SK-N-SH (cell line): ENCODE results near the gene TTC23L. TPM values are rescaled to one million over a fixed set of nuclear protein-coding genes. Genes with fewer than 3 reads are reported as not detected.

Source experiments
- CTCF ChIA-PET: fragments of 300-600, 350-600 bp; formaldehyde crosslinking; extraction: SDS; loops from one replicate; lab custom pipeline; 2021; lab: Yijun Ruan, JAX
- POLR2A ChIA-PET: fragments of 350-600 bp; sonication (Branson Sonifier 250); formaldehyde crosslinking; extraction: SDS; loops from one replicate; lab custom pipeline; 2020; ENCODE audit warnings: antibody characterized with exemption, inconsistent platforms; lab: Yijun Ruan, JAX
- DNase-seq: peaks from one replicate; pipeline ENCODE4 v3.0.0; 2012
- H2AFZ ChIP-seq: fragments of 200-600 bp; sonication (generic); 2 replicates; pipeline ENCODE4 v1.8.1; 2016; ENCODE audit warnings: antibody characterized with exemption, mild to moderate bottlenecking, low read depth
- H3F3A ChIP-seq: fragments of 200-600 bp; sonication (generic); replicated peaks from 2 replicates; pipeline ENCODE3; 2016; ENCODE audit warnings: antibody characterized with exemption, mild to moderate bottlenecking; ENCODE audit not compliant: insufficient read depth
- H3K27ac ChIP-seq, 2 experiments: fragments of 200-500 bp in 1 of 2; fragments of 200-600 bp in 1 of 2; sonication (Bioruptor generic) in 1 of 2; sonication (generic), shearing (Covaris generic) in 1 of 2; 2 replicates each; pipeline versions ENCODE4 v1.5.1 to v1.6.1; 2014 to 2016; ENCODE audit warnings: low read depth in 2 of 2, inconsistent platforms in 1 of 2, low read length in 1 of 2, mild to moderate bottlenecking in 1 of 2, mixed read lengths in 1 of 2
- H3K27me3 ChIP-seq: fragments of 200-600 bp; sonication (generic), shearing (Covaris generic); 2 replicates; pipeline ENCODE4 v1.6.1; 2016; ENCODE audit warnings: mixed run types; ENCODE audit not compliant: insufficient read depth
- H3K36me3 ChIP-seq, 2 experiments: fragments of 200-500 bp in 1 of 2; fragments of 200-600 bp in 1 of 2; sonication (Bioruptor generic) in 1 of 2; sonication (generic) in 1 of 2; replicated peaks in 1 of 2; 2 replicates each; pipeline versions ENCODE3 to v1.5.1; 2014 to 2016; ENCODE audit warnings: low read length in 1 of 2, mild to moderate bottlenecking in 1 of 2; ENCODE audit not compliant: insufficient read depth in 2 of 2, control insufficient read depth in 1 of 2
- H3K4me1 ChIP-seq, 2 experiments: fragments of 200-500 bp in 1 of 2; fragments of 200-600 bp in 1 of 2; sonication (Bioruptor generic) in 1 of 2; sonication (generic), shearing (Covaris generic) in 1 of 2; 2 replicates each; pipeline versions ENCODE4 v1.5.1 to v1.6.1; 2014 to 2016; ENCODE audit warnings: low read depth in 1 of 2, low read length in 1 of 2, mixed run types in 1 of 2; ENCODE audit not compliant: insufficient read depth in 2 of 2, control insufficient read depth in 1 of 2
- H3K4me2 ChIP-seq: fragments of 200-600 bp; sonication (generic), shearing (Covaris generic); 2 replicates; pipeline ENCODE4 v1.6.1; 2017; ENCODE audit warnings: mixed run types
- H3K4me3 ChIP-seq, 2 experiments: fragments of 200-500 bp in 1 of 2; fragments of 200-600 bp in 1 of 2; sonication (Bioruptor generic) in 1 of 2; sonication (generic), shearing (Covaris generic) in 1 of 2; 2 replicates each; pipeline versions ENCODE4 v1.5.1 to v1.8.1; 2014 to 2016; ENCODE audit warnings: low read depth in 2 of 2, inconsistent platforms in 1 of 2, low read length in 1 of 2, mild to moderate bottlenecking in 1 of 2, mixed read lengths in 1 of 2, moderate library complexity in 1 of 2
- H3K79me2 ChIP-seq: fragments of 200-600 bp; sonication (generic); 2 replicates; pipeline ENCODE4 v1.8.1; 2017; ENCODE audit warnings: mild to moderate bottlenecking; ENCODE audit not compliant: insufficient read depth
- H3K9ac ChIP-seq: fragments of 200-600 bp; sonication (generic); 2 replicates; pipeline ENCODE4 v1.6.1; 2017; ENCODE audit warnings: mixed run types
- H3K9me2 ChIP-seq: fragments of 200-600 bp; sonication (generic); 2 replicates; pipeline ENCODE4 v1.6.1; 2017; ENCODE audit warnings: mixed run types
- H3K9me3 ChIP-seq: fragments of 200-600 bp; sonication (generic); 2 replicates; pipeline ENCODE4 v1.6.1; 2017; ENCODE audit warnings: mixed run types, mild to moderate bottlenecking, moderate library complexity
- H4K20me1 ChIP-seq: fragments of 200-600 bp; sonication (generic); 2 replicates; pipeline ENCODE4 v1.6.1; 2017; ENCODE audit warnings: mild to moderate bottlenecking, mixed run types; ENCODE audit not compliant: insufficient read depth
- EP300 ChIP-seq, 2 experiments: IDR thresholded peaks; 2 replicates each; pipeline versions ENCODE4 v1.4.0 to v1.6.1; 2012; ENCODE audit warnings: borderline replicate concordance in 1 of 2, low read depth in 1 of 2, low read length in 1 of 2
- FOSL2 ChIP-seq: IDR thresholded peaks from 2 replicates; pipeline ENCODE4 v1.4.0; 2012; ENCODE audit warnings: low read depth, mild to moderate bottlenecking, moderate library complexity, borderline replicate concordance
- JUND ChIP-seq: IDR thresholded peaks from 2 replicates; pipeline ENCODE4 v1.4.0; 2012
- MXI1 ChIP-seq: IDR thresholded peaks from 2 replicates; pipeline ENCODE4 v1.6.1; 2012; ENCODE audit warnings: mild to moderate bottlenecking, low read depth, low read length, improper control_type of control experiment
- NFIC ChIP-seq: IDR thresholded peaks from 2 replicates; pipeline ENCODE4 v1.4.0; 2012; ENCODE audit warnings: borderline replicate concordance
- NRF1 ChIP-seq: IDR thresholded peaks from 2 replicates; pipeline ENCODE4 v1.6.1; 2012; ENCODE audit warnings: low read depth, mild to moderate bottlenecking, low read length
- PBX3 ChIP-seq: IDR thresholded peaks from 2 replicates; pipeline ENCODE4; 2012
- POLR2AphosphoS5 ChIP-seq: IDR thresholded peaks from 2 replicates; pipeline ENCODE4 v1.6.1; 2012; ENCODE audit warnings: low read depth, low read length
- RXRA ChIP-seq: IDR thresholded peaks from 2 replicates; pipeline ENCODE4 v1.4.0; 2012; ENCODE audit warnings: low read depth, mild to moderate bottlenecking, borderline replicate concordance
- SIN3A ChIP-seq: IDR thresholded peaks from 2 replicates; pipeline ENCODE4 v1.6.1; 2012; ENCODE audit warnings: low read depth, mild to moderate bottlenecking, low read length, moderate library complexity, borderline replicate concordance
- TCF12 ChIP-seq: IDR thresholded peaks from 2 replicates; pipeline ENCODE4 v1.4.0; 2012
- WGBS: methylation state at CpG from one replicate; pipeline ENCODE4 v1.1.6; 2017; ENCODE audit warnings: low lambda C conversion rate; 5-methylcytosine and 5-hydroxymethylcytosine counted together
- polyA plus RNA-seq, 3 experiments: library from polyadenylated mRNA; depleted of rRNA; stranded (reverse); fragments of >200 nt; gene quantifications; 2 replicates each; pipeline ENCODE4 v1.2.3, GENCODE V29; 2012

Gene TTC23L
- polyA plus RNA-seq, 1 of the 3 experiments (the other 2 are of a cell fraction), result 0.49 TPM

GRCh38 chr5:34889394-34889793 is 50.4 kb downstream of the TTC23L start:
- Histone ChIP-seq H3K9me2 (no peaks in the 10 kb centered on the region), H3F3A (peaks cover 4% of the 10 kb centered on the region), H3K4me2 (no peak overlapping the region), H3K27ac (no peak overlapping the region), H3K4me1 (peaks cover 0 to 4% of the 10 kb centered on the region in 2 experiments; a peak in 3 of 4 replicates), H3K4me3 (no peak overlapping the region), H3K9me3 (no peaks in the 10 kb centered on the region), H3K79me2 (no peaks in the 10 kb centered on the region), H3K9ac (no peak overlapping the region), H4K20me1 (no peaks in the 10 kb centered on the region), H3K27me3 (no peaks in the 10 kb centered on the region), H2AFZ (no peak overlapping the region), H3K36me3 (no peaks in the 10 kb centered on the region)
- TF ChIP-seq EP300 (IDR thresholded peaks at IDR 0.05; ENCODE audit: borderline replicate concordance in 1 of 2, low read depth in 1 of 2, low read length in 1 of 2) (no peak), RXRA (no peak), MXI1 (no peak), FOSL2 (no peak), SIN3A (no peak), JUND (no peak)
- POLR2A ChIA-PET, result no interaction called here
- CTCF ChIA-PET, result interaction anchor here (0.9 to 1.3 kb wide), 3 partner anchors 9 to 415 kb away, joined by 3 read pairs; no protein-coding TSS in a partner anchor
- WGBS, result 100% methylated on average over 1 of the region's 1 CpG
- DNase-seq, result no peak

GRCh38 chr5:34891981-34892380 is 53.0 kb downstream of the TTC23L start:
- H3K9ac ChIP-seq, result no peak overlapping the region
- peak; percentile 97 for TF ChIP-seq TCF12
- TF ChIP-seq JUND, result no peak
- TF ChIP-seq NRF1, result no peak
- peak in 1 of 2 experiments; percentile 56; a peak in 1 of 4 replicates for TF ChIP-seq EP300 (IDR thresholded peaks at IDR 0.05; ENCODE audit: borderline replicate concordance in 1 of 2, low read depth in 1 of 2, low read length in 1 of 2)
- TF ChIP-seq NFIC, result peak; percentile 40; the same call in 1 of the 2 replicates
- peak; percentile 69 for TF ChIP-seq PBX3
- TF ChIP-seq POLR2AphosphoS5, result peak; percentile 53; the same call in 1 of the 2 replicates
- TF ChIP-seq SIN3A, result 0 out of 2 replicates have a peak, but pooled peaks have one; percentile 23
- H3K27ac ChIP-seq, result peak overlapping the region; percentile 33 to 60; a peak in 2 of 4 replicates
- no peak overlapping the region for H3K4me3 ChIP-seq
- no peaks in the 10 kb centered on the region for H3K27me3 ChIP-seq
- POLR2A ChIA-PET, result no interaction called here
- WGBS, result 22% methylated on average over 5 of the region's 5 CpGs
- CTCF ChIA-PET, result interaction anchor here (1.1 kb wide), 1 partner anchor 369 kb away, joined by 3 read pairs; no protein-coding TSS in a partner anchor
- DNase-seq, result no peak
- peaks cover 4% of the 10 kb centered on the region for H3F3A ChIP-seq
- H3K79me2 ChIP-seq, result no peaks in the 10 kb centered on the region
- no peaks in the 10 kb centered on the region for H3K36me3 ChIP-seq
- peak overlapping the region; percentile 57; the same call in 1 of the 2 replicates for H2AFZ ChIP-seq
- H3K9me3 ChIP-seq, result no peaks in the 10 kb centered on the region
- H4K20me1 ChIP-seq, result no peaks in the 10 kb centered on the region
- peaks cover 0 to 4% of the 10 kb centered on the region in 2 experiments; a peak in 3 of 4 replicates for H3K4me1 ChIP-seq
- peak overlapping the region; percentile 13; the same call in 1 of the 2 replicates for H3K4me2 ChIP-seq
- H3K9me2 ChIP-seq, result no peaks in the 10 kb centered on the region
